K562 (cell line): ENCODE data around the gene CREB3L2. TPM values are rescaled to one million over a fixed set of nuclear protein-coding genes. Genes with fewer than 3 reads are reported as not detected.
A peak's percentile ranks its signal among the peaks of the same experiment; 100 is the strongest.

ENCODE experiments used
- ARNT ChIP-seq, 2 experiments: fragments of 450-650 bp; IDR thresholded peaks; 2 replicates each; pipeline ENCODE4 v1.6.1; 2016; ENCODE audit warnings: mild to moderate bottlenecking in 1 of 2
- CCNT2 ChIP-seq: IDR thresholded peaks from 2 replicates; pipeline ENCODE4 v1.6.1; 2011; ENCODE audit warnings: borderline replicate concordance, low read depth, mild to moderate bottlenecking, moderate library complexity, mixed read lengths, low read length; ENCODE audit not compliant: insufficient read length; ENCODE audit errors: extremely low read depth
- FOXA1 ChIP-seq: fragments of 450-650 bp; IDR thresholded peaks from 2 replicates; pipeline ENCODE4 v1.6.1; 2016; ENCODE audit warnings: mild to moderate bottlenecking, borderline replicate concordance
- HNRNPH1 ChIP-seq: fragments of 200-400 bp; formaldehyde crosslinking; optimal IDR thresholded peaks from 2 replicates; pipeline ENCODE3; 2017; ENCODE audit warnings: low read depth, mild to moderate bottlenecking, low read length, moderate library complexity
- L3MBTL2 ChIP-seq: fragments of 450-650 bp; IDR thresholded peaks from 2 replicates; pipeline ENCODE4 v1.6.1; 2016; ENCODE audit warnings: mild to moderate bottlenecking, moderate library complexity
- MXI1 ChIP-seq: IDR thresholded peaks from 2 replicates; pipeline ENCODE4 v1.6.1; 2011; ENCODE audit warnings: low read depth, mild to moderate bottlenecking, improper control_type of control experiment, low read length
- OTX1 ChIP-seq: fragments of 450-650 bp; formaldehyde crosslinking; IDR thresholded peaks from 2 replicates; pipeline ENCODE4 v1.4.0; 2022; ENCODE audit warnings: mild to moderate bottlenecking
- POLR2AphosphoS5 ChIP-seq: IDR thresholded peaks from 2 replicates; pipeline ENCODE4 v1.6.1; 2011; ENCODE audit warnings: mild to moderate bottlenecking, low read depth, low read length, moderate library complexity; ENCODE audit not compliant: control insufficient read depth, insufficient read depth
- PURB ChIP-seq: sonication (generic); formaldehyde crosslinking; IDR thresholded peaks from 2 replicates; pipeline ENCODE4 v1.9.0; 2021; ENCODE audit warnings: low read depth, mild to moderate bottlenecking, missing genetic modification reagents
- RFX7 ChIP-seq: fragments of 250-450 bp; sonication (Bioruptor Pico); IDR thresholded peaks from 2 replicates; pipeline ENCODE4 v1.5.1; 2021; ENCODE audit warnings: mild to moderate bottlenecking
- SAFB ChIP-seq: fragments of 200-400 bp; formaldehyde crosslinking; IDR thresholded peaks from 2 replicates; pipeline ENCODE4 v1.6.1; 2017; ENCODE audit warnings: low read depth, low read length, borderline replicate concordance
- SAP30 ChIP-seq: fragments of 200-600 bp; sonication (generic); IDR thresholded peaks from 2 replicates; pipeline ENCODE4 v1.6.1; 2012; ENCODE audit warnings: borderline replicate concordance, low read depth, mild to moderate bottlenecking, moderate library complexity, low read length, control low read depth, inconsistent platforms; ENCODE audit not compliant: insufficient read depth, poor library complexity, severe bottlenecking
- SNIP1 ChIP-seq: fragments of 450-650 bp; IDR thresholded peaks from 2 replicates; pipeline ENCODE4 v1.7.1; 2017; ENCODE audit warnings: low read depth, mild to moderate bottlenecking
- SRF ChIP-seq, 2 experiments: fragments of 250-450, 450-650 bp in 1 of 2; sonication (Bioruptor Pico) in 1 of 2; sonication (generic) in 1 of 2; formaldehyde crosslinking; IDR thresholded peaks; 2 replicates each; pipeline versions ENCODE4 v1.5.0 to v1.5.1; 2020 to 2022; ENCODE audit warnings: mild to moderate bottlenecking in 1 of 2, missing genetic modification reagents in 1 of 2
- ZKSCAN8 ChIP-seq: fragments of 200-800 bp; sonication (Bioruptor generic); IDR thresholded peaks from 2 replicates; pipeline ENCODE4 v1.6.1; 2016; ENCODE audit warnings: missing genetic modification characterization, missing compliant biosample characterization
- ZNF232 ChIP-seq: sonication (generic); formaldehyde crosslinking; IDR thresholded peaks from 2 replicates; pipeline ENCODE4 v1.8.0; 2022; ENCODE audit warnings: mild to moderate bottlenecking, missing genetic modification reagents
- ZNF311 ChIP-seq: fragments of 250-450 bp; sonication (Bioruptor Pico); IDR thresholded peaks from 2 replicates; pipeline ENCODE4 v1.4.0; 2020; ENCODE audit warnings: mild to moderate bottlenecking, moderate library complexity
- ZNF408 ChIP-seq: fragments of 250-450 bp; sonication (Bioruptor Pico); IDR thresholded peaks from 2 replicates; pipeline ENCODE4 v1.4.0; 2020; ENCODE audit warnings: low read depth, mild to moderate bottlenecking, moderate library complexity
- ZNF766 ChIP-seq: fragments of 200-800 bp; sonication (Bioruptor generic); conservative IDR thresholded peaks from 2 replicates; pipeline ENCODE4 v1.6.1; 2016; ENCODE audit warnings: missing genetic modification characterization, missing compliant biosample characterization
- polyA plus RNA-seq, 8 experiments: library from polyadenylated mRNA; depleted of rRNA in 4 of 8; stranded (reverse) in 5 of 8; unstranded in 3 of 8; fragments of >200 nt; fragmentation: Nextera tagmentation in 2 of 8; fragmentation: Illumina TruSeq in 1 of 8; extraction: Ambion mirVana in 2 of 8; extraction: Trizol in 1 of 8; gene quantifications; 2 replicates each; pipeline versions ENCODE4 v1.2.1 to v1.2.3, GENCODE V29; 2011 to 2014; ENCODE audit warnings: inconsistent platforms in 1 of 8, missing spikeins in 1 of 8
- total RNA-seq, 7 experiments: library from RNA; depleted of rRNA in 6 of 7; stranded (reverse); fragments of >200 nt in 6 of 7; fragmentation: Illumina TruSeq in 2 of 7; extraction: Trizol in 2 of 7; gene quantifications; 2 replicates each; pipeline versions ENCODE4 v1.2.1 to v1.2.3, GENCODE V29; 2011 to 2021; ENCODE audit warnings: low replicate concordance in 1 of 7
- TF ChIP-seq, protein P1 (sequence below): fragments of 250-450 bp; sonication (Bioruptor Pico); IDR thresholded peaks from 2 replicates; pipeline ENCODE4 v1.9.0; 2021; ENCODE audit warnings: mild to moderate bottlenecking, inconsistent platforms
- TF ChIP-seq, protein P2 (sequence below), 2 experiments: fragments of 150-350 bp in 1 of 2; IDR thresholded peaks; 2 replicates each; pipeline ENCODE4 v1.6.1; 2012 to 2016; ENCODE audit warnings: low read depth in 2 of 2, low read length in 2 of 2, mild to moderate bottlenecking in 1 of 2, moderate library complexity in 1 of 2
- TF ChIP-seq, protein P3 (sequence below): sonication (generic); formaldehyde crosslinking; IDR thresholded peaks from 2 replicates; pipeline ENCODE4 v1.8.0; 2022; ENCODE audit warnings: mild to moderate bottlenecking, missing genetic modification reagents

The CREB3L2 gene
- total and polyA plus RNA-seq, 9 of the 15 experiments (the other 6 are each of a cell fraction or from before 2014, with no cell fraction given): 7.1 to 45.6 (median 15.8) TPM

DNA sequence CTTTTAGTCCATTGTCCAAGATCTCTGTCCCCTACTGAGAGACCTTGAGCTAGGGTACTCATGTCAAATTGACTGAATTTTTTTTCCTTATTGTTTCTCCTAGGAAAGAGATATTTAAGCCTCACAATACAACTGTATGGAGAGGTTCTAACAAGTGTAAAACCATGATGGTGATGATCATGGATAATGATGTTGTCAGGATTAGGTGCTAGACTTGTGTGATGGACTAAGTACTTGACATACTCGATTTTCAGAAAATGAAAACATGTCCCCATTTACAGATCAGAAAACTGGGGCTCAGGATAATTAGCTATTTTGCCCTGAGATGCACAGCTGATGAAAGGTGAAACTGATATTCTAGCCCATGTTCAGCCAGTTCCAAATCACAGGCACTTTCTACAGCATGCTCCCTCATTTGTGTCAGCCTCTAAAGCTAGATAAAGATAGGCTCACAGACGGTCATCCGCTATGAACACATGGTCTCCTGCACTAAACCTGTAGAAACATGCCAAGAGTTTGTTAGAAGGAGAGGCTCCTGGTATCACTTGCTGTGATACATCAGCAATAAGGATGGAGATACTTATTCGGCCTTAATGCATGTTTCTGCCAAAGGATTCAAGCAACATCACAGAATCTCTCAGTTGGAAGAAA, 67.6 kb downstream of the CREB3L2 start (continued):
- TF ChIP-seq L3MBTL2 (peak; percentile 21; the same call in 1 of the 2 replicates), FOXA1 (no peak), MXI1 (no peak), CCNT2 (no peak), SRF (CRISPR knock-in tag; IDR thresholded peaks at IDR 0.05) (no peak), OTX1 (CRISPR knock-in tag) (0 out of 2 replicates have a peak, but pooled peaks have one; percentile 55), ZKSCAN8 (CRISPR knock-in tag) (no peak), ZNF232 (CRISPR knock-in tag) (no peak), PURB (no peak), ZNF311 (no peak), HNRNPH1 (no peak), SAP30 (peak; percentile 30), ARNT (IDR thresholded peaks at IDR 0.05) (no peak), ZNF408 (CRISPR knock-in tag) (no peak), SNIP1 (no peak), RFX7 (no peak), POLR2AphosphoS5 (no peak), ZNF766 (peak; percentile 57), SAFB (no peak)
- TF ChIP-seq, protein P1, sequence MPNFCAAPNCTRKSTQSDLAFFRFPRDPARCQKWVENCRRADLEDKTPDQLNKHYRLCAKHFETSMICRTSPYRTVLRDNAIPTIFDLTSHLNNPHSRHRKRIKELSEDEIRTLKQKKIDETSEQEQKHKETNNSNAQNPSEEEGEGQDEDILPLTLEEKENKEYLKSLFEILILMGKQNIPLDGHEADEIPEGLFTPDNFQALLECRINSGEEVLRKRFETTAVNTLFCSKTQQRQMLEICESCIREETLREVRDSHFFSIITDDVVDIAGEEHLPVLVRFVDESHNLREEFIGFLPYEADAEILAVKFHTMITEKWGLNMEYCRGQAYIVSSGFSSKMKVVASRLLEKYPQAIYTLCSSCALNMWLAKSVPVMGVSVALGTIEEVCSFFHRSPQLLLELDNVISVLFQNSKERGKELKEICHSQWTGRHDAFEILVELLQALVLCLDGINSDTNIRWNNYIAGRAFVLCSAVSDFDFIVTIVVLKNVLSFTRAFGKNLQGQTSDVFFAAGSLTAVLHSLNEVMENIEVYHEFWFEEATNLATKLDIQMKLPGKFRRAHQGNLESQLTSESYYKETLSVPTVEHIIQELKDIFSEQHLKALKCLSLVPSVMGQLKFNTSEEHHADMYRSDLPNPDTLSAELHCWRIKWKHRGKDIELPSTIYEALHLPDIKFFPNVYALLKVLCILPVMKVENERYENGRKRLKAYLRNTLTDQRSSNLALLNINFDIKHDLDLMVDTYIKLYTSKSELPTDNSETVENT (CRISPR knock-in tag): no peak
- TF ChIP-seq, protein P2, sequence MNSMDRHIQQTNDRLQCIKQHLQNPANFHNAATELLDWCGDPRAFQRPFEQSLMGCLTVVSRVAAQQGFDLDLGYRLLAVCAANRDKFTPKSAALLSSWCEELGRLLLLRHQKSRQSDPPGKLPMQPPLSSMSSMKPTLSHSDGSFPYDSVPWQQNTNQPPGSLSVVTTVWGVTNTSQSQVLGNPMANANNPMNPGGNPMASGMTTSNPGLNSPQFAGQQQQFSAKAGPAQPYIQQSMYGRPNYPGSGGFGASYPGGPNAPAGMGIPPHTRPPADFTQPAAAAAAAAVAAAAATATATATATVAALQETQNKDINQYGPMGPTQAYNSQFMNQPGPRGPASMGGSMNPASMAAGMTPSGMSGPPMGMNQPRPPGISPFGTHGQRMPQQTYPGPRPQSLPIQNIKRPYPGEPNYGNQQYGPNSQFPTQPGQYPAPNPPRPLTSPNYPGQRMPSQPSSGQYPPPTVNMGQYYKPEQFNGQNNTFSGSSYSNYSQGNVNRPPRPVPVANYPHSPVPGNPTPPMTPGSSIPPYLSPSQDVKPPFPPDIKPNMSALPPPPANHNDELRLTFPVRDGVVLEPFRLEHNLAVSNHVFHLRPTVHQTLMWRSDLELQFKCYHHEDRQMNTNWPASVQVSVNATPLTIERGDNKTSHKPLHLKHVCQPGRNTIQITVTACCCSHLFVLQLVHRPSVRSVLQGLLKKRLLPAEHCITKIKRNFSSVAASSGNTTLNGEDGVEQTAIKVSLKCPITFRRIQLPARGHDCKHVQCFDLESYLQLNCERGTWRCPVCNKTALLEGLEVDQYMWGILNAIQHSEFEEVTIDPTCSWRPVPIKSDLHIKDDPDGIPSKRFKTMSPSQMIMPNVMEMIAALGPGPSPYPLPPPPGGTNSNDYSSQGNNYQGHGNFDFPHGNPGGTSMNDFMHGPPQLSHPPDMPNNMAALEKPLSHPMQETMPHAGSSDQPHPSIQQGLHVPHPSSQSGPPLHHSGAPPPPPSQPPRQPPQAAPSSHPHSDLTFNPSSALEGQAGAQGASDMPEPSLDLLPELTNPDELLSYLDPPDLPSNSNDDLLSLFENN (IDR thresholded peaks at IDR 0.05; ENCODE audit: low read depth in 2 of 2, low read length in 2 of 2): no peak
- TF ChIP-seq, protein P3, sequence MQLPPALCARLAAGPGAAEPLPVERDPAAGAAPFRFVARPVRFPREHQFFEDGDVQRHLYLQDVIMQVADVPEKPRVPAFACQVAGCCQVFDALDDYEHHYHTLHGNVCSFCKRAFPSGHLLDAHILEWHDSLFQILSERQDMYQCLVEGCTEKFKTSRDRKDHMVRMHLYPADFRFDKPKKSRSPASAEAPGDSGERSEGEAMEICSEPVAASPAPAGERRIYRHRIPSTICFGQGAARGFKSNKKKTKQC (CRISPR knock-in tag): no peak
